B cell (primary cell): Measurements from ENCODE around the gene TMEM239. TPM values are rescaled to one million over a fixed set of nuclear protein-coding genes. Genes with fewer than 3 reads are reported as not detected.

ENCODE experiments used
- ATAC-seq: fragments of 200-7000 bp; cut with Tn5 transposase; one replicate; pipeline ENCODE4 v1.10.0; 2021; ENCODE audit warnings: low read depth, mild to moderate bottlenecking, moderate number of reproducible peaks, moderate library complexity
- CTCF ChIA-PET: fragments of 350-600 bp; sonication (Branson Sonifier 250); formaldehyde crosslinking; loops from one replicate; lab custom pipeline; 2021; ENCODE audit warnings: antibody characterized with exemption, inconsistent platforms; lab: Charles Lee
- POLR2A ChIA-PET: fragments of 350-600 bp; sonication (Branson Sonifier 250); formaldehyde crosslinking; loops from one replicate; lab custom pipeline; 2021; ENCODE audit warnings: antibody characterized with exemption; lab: Charles Lee
- DNase-seq: peaks from one replicate; pipeline ENCODE4 v3.0.0; 2013
- H2AFZ ChIP-seq: 2 replicates; pipeline ENCODE4 v1.6.1; 2012; ENCODE audit warnings: mild to moderate bottlenecking, low read depth, low read length; ENCODE audit not compliant: insufficient read depth, poor library complexity, severe bottlenecking
- H3K27ac ChIP-seq, 2 donors: 1 replicate in 1 of 2; 2 replicates in 1 of 2; pipeline ENCODE4 v1.5.1; 2012 to 2013; ENCODE audit warnings: low read length in 2 of 2, mild to moderate bottlenecking in 2 of 2, moderate library complexity in 1 of 2
- H3K27me3 ChIP-seq, 4 experiments: fragments of 200-600 bp in 1 of 4; sonication (generic) in 1 of 4; replicated peaks in 1 of 4; 1 replicate in 2 of 4; 2 replicates in 2 of 4; pipeline versions ENCODE4 v1.6.1 to v1.7.0; 2013 to 2016; ENCODE audit warnings: low read length in 3 of 4, mild to moderate bottlenecking in 2 of 4, mixed read lengths in 1 of 4, moderate library complexity in 1 of 4; ENCODE audit not compliant: insufficient read depth in 4 of 4, control insufficient read depth in 3 of 4; ENCODE audit errors: control extremely low read depth in 1 of 4
- H3K36me3 ChIP-seq, 2 experiments: replicated peaks in 1 of 2; 1 replicate in 1 of 2; 2 replicates in 1 of 2; pipeline versions ENCODE4 v1.6.1 to v1.7.1; 2013; ENCODE audit warnings: low read length in 1 of 2; ENCODE audit not compliant: insufficient read depth in 2 of 2, control insufficient read depth in 1 of 2; ENCODE audit errors: control extremely low read depth in 1 of 2, extremely low read depth in 1 of 2
- H3K4me1 ChIP-seq, 2 donors: fragments of 200-600 bp in 1 of 2; sonication (generic) in 1 of 2; 1 replicate in 1 of 2; 2 replicates in 1 of 2; pipeline versions ENCODE4 v1.5.1 to v1.6.1; 2013 to 2017; ENCODE audit warnings: low read length in 2 of 2; ENCODE audit not compliant: control insufficient read depth in 2 of 2, insufficient read depth in 2 of 2
- H3K4me2 ChIP-seq: replicated peaks from 2 replicates; pipeline ENCODE3; 2012; ENCODE audit warnings: mild to moderate bottlenecking, low read depth, low read length; ENCODE audit not compliant: poor library complexity, severe bottlenecking
- H3K4me3 ChIP-seq, 5 experiments: fragments of 200-600 bp in 1 of 5; sonication (generic) in 1 of 5; 1 replicate in 3 of 5; 2 replicates in 2 of 5; pipeline versions ENCODE4 v1.5.1 to v1.7.0; 2011 to 2016; ENCODE audit warnings: low read length in 4 of 5, mild to moderate bottlenecking in 4 of 5, low read depth in 2 of 5, control low read depth in 1 of 5, moderate library complexity in 1 of 5; ENCODE audit not compliant: insufficient read depth in 1 of 5; ENCODE audit errors: control extremely low read depth in 1 of 5, extremely low read depth in 1 of 5
- H3K79me2 ChIP-seq: fragments of 200-600 bp; sonication (generic); one replicate; pipeline ENCODE4 v1.6.0; 2016; ENCODE audit warnings: low read length; ENCODE audit not compliant: control insufficient read depth, insufficient read depth
- H3K9ac ChIP-seq: fragments of 200-600 bp; sonication (generic); 2 replicates; pipeline ENCODE4 v1.6.1; 2017; ENCODE audit warnings: mild to moderate bottlenecking, low read length, moderate library complexity
- H3K9me3 ChIP-seq, 3 donors: one replicate each; pipeline versions ENCODE4 v1.6.1 to v1.7.1; 2013; ENCODE audit warnings: low read length in 2 of 3; ENCODE audit not compliant: control insufficient read depth in 2 of 3, insufficient read depth in 1 of 3; ENCODE audit errors: control extremely low read depth in 1 of 3
- H4K20me1 ChIP-seq: 2 replicates; pipeline ENCODE4 v1.6.0; 2012; ENCODE audit warnings: mild to moderate bottlenecking, low read length; ENCODE audit not compliant: insufficient read depth, control insufficient read depth, poor library complexity, severe bottlenecking
- H3K27ac Mint-ChIP-seq: one replicate; pipeline ENCODE4 v1.8.0; 2021; ENCODE audit warnings: mixed read lengths
- H3K27me3 Mint-ChIP-seq: one replicate; pipeline ENCODE4 v1.8.0; 2021; ENCODE audit warnings: mixed read lengths
- H3K4me1 Mint-ChIP-seq: one replicate; pipeline ENCODE4 v1.8.0; 2021; ENCODE audit warnings: mixed read lengths
- H3K4me3 Mint-ChIP-seq: one replicate; pipeline ENCODE4 v1.8.0; 2021; ENCODE audit warnings: mixed read lengths
- H3K9me3 Mint-ChIP-seq: one replicate; pipeline ENCODE4 v1.8.0; 2022; ENCODE audit warnings: mixed read lengths; ENCODE audit not compliant: insufficient read depth
- EZH2 ChIP-seq: IDR thresholded peaks from 2 replicates; pipeline ENCODE4 v1.6.1; 2012; ENCODE audit warnings: borderline replicate concordance, low read depth, mild to moderate bottlenecking, moderate library complexity, low read length; ENCODE audit not compliant: insufficient read depth, poor library complexity, severe bottlenecking
- WGBS: methylation state at CpG from one replicate; pipeline ENCODE4 v1.1.5; 2013; ENCODE audit warnings: missing lambda C conversion rate; ENCODE audit not compliant: insufficient coverage; 5-methylcytosine and 5-hydroxymethylcytosine counted together
- intact Hi-C: fragments of 100-400 bp; cut with micrococcal nuclease; formaldehyde crosslinking; loops from one replicate; pipeline ENCODE4 v1.10.0; 2022
- polyA plus RNA-seq: library from polyadenylated mRNA; depleted of rRNA; stranded (reverse); fragments of >200 nt; gene quantifications from 2 replicates; pipeline ENCODE4 v1.2.3, GENCODE V29; 2012
- total RNA-seq, 2 donors: library from RNA; stranded (reverse); fragments of 120-200 nt in 1 of 2; gene quantifications; 1 replicate in 1 of 2; 2 replicates in 1 of 2; pipeline versions ENCODE4 v1.2.3 to v1.2.4, GENCODE V29; 2013 to 2022
- TF ChIP-seq, protein P1 (sequence below): fragments of 200-600 bp; IDR thresholded peaks from one replicate; pipeline ENCODE4 v1.8.0; 2022; ENCODE audit warnings: antibody characterized with exemption, mild to moderate bottlenecking

The TMEM239 gene
- total and polyA plus RNA-seq, 2 donors (not counting 1 experiment from before 2014, with no cell fraction given) = not detected

DNA sequence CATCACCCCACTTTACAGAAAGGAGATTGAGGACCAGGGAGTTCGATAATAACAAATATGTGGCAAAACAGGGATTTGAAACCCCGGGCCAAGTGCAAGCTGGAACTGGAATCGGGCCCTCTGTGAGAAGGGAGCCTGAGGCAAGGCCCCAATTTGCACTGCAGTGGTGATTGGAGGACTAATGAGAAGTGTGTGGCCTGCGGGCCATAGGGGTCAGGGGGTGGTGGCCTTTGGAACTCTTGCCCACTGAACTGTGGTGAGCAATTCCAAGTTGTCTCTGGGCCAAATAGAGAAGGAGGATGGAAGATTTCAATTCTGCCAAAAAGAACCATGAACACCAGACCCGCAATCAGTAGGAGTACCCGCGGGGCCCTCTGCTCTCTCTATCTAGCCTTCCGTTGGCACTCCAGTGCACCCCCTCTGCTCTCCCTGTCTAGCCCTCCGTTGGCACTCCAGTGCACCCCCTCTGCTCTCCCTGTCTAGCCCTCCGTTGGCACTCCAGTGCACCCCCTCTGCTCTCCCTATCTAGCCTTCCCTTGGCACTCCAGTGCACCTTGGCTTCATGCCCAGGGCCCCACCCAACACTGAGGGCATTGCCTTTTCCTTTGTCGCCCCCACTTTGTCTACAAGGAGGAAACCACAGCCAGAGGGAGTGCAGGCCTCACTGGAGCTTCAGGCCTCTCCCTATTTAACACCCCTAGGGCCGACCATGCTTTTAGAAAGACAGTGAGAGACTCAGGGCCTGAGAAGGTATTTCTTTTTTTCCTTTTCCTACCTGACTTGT lies 51.1 kb downstream of the TMEM239 start:
- Histone ChIP-seq H3K27ac (no peak overlapping the region), H3K36me3 (peaks cover 0 to 21% of the 10 kb centered on the region in 2 experiments), H4K20me1 (no peaks in the 10 kb centered on the region), H3K9me3 (no peaks in the 10 kb centered on the region), H3K4me3 (no peak overlapping the region), H3K4me2 (no peak overlapping the region), H3K27me3 (peaks cover 0 to 9% (median 0%) of the 10 kb centered on the region in 4 experiments), H3K9ac (no peak overlapping the region), H3K4me1 (peaks cover 5 to 8% of the 10 kb centered on the region in 2 donors), H2AFZ (no peak overlapping the region), H3K79me2 (no peaks in the 10 kb centered on the region)
- 55% methylated on average over 10 of the region's 12 CpGs for WGBS
- ChIA-PET CTCF (no interaction called here), POLR2A (no interaction called here)
- TF ChIP-seq EZH2 = no peak
- TF ChIP-seq, protein P1, sequence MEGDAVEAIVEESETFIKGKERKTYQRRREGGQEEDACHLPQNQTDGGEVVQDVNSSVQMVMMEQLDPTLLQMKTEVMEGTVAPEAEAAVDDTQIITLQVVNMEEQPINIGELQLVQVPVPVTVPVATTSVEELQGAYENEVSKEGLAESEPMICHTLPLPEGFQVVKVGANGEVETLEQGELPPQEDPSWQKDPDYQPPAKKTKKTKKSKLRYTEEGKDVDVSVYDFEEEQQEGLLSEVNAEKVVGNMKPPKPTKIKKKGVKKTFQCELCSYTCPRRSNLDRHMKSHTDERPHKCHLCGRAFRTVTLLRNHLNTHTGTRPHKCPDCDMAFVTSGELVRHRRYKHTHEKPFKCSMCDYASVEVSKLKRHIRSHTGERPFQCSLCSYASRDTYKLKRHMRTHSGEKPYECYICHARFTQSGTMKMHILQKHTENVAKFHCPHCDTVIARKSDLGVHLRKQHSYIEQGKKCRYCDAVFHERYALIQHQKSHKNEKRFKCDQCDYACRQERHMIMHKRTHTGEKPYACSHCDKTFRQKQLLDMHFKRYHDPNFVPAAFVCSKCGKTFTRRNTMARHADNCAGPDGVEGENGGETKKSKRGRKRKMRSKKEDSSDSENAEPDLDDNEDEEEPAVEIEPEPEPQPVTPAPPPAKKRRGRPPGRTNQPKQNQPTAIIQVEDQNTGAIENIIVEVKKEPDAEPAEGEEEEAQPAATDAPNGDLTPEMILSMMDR = no peak
- intact Hi-C loops = no loop called here
- no peak for DNase-seq
- H3K4me3 Mint-ChIP-seq = no peak overlapping the region
- ATAC-seq = no peak
- H3K27me3 Mint-ChIP-seq = peaks cover 8% of the 10 kb centered on the region
- peaks cover 8% of the 10 kb centered on the region for H3K4me1 Mint-ChIP-seq
- H3K9me3 Mint-ChIP-seq = no peaks in the 10 kb centered on the region
- H3K27ac Mint-ChIP-seq = no peak overlapping the region

Other genes starting within 250 kb of the TMEM239 start
- gene NOP56, start 163.7 kb upstream of the TMEM239 start, total RNA-seq = 229 and 247 TPM in 2 replicates
- 212 and 300 TPM in 2 replicates for gene NOP56, start 163.7 kb upstream of the TMEM239 start, polyA plus RNA-seq
- 126 and 131 TPM in 2 replicates for gene IDH3B, start 152.1 kb upstream of the TMEM239 start, total RNA-seq
- 225 and 299 TPM in 2 replicates for gene IDH3B, start 152.1 kb upstream of the TMEM239 start, polyA plus RNA-seq
- gene EBF4, start 123.6 kb upstream of the TMEM239 start, total RNA-seq = 4.7 and 5.0 TPM in 2 replicates
- 0.81 and 1.4 TPM in 2 replicates for gene EBF4, start 123.6 kb upstream of the TMEM239 start, polyA plus RNA-seq
- 1.6 and 1.9 TPM in 2 replicates for gene CPXM1, start 15.7 kb upstream of the TMEM239 start, total RNA-seq
- gene CPXM1, start 15.7 kb upstream of the TMEM239 start, polyA plus RNA-seq = 0.21 and 2.0 TPM in 2 replicates
- not detected in 2 replicates for gene C20orf141, start 1.4 kb upstream of the TMEM239 start, total RNA-seq
- gene C20orf141, start 1.4 kb upstream of the TMEM239 start, polyA plus RNA-seq = not detected in 2 replicates
- 83.5 and 96.8 TPM in 2 replicates for gene PCED1A, start 24.3 kb downstream of the TMEM239 start, total RNA-seq
- gene PCED1A, start 24.3 kb downstream of the TMEM239 start, polyA plus RNA-seq = 147 and 176 TPM in 2 replicates
- 59.5 and 63.0 TPM in 2 replicates for gene VPS16, start 24.4 kb downstream of the TMEM239 start, total RNA-seq
- 68.2 and 74.5 TPM in 2 replicates for gene VPS16, start 24.4 kb downstream of the TMEM239 start, polyA plus RNA-seq
- gene PTPRA, start 57.1 kb downstream of the TMEM239 start, total RNA-seq = 64.2 and 70.0 TPM in 2 replicates
- gene PTPRA, start 57.1 kb downstream of the TMEM239 start, polyA plus RNA-seq = 32.1 and 39.6 TPM in 2 replicates
- gene GNRH2, start 227.3 kb downstream of the TMEM239 start, total RNA-seq = 2.5 and 2.7 TPM in 2 replicates
- not detected in 2 replicates for gene GNRH2, start 227.3 kb downstream of the TMEM239 start, polyA plus RNA-seq
- gene MRPS26, start 229.7 kb downstream of the TMEM239 start, total RNA-seq = 33.3 and 35.9 TPM in 2 replicates
- gene MRPS26, start 229.7 kb downstream of the TMEM239 start, polyA plus RNA-seq = 27.3 and 37.5 TPM in 2 replicates